ENCODE results near the gene SRGAP2. TPM values are rescaled to one million over a fixed set of nuclear protein-coding genes. Genes with fewer than 3 reads are reported as not detected.
A peak's percentile ranks its signal among the peaks of the same experiment; 100 is the strongest.
"Not testable (repeated sequence)": the region's sequence is repeated elsewhere in the genome, so short reads cannot be mapped to it uniquely, and the experiment has no call there.

SRGAP2 gene
- total RNA-seq, 2 experiments from 2014 or later = 42.4 to 47.8 TPM

- CTCF ChIA-PET; H3K4me1 Mint-ChIP-seq (ENCODE audit: low read depth); intact Hi-C loops (cut with micrococcal nuclease); H3K9me3 Mint-ChIP-seq; H3K27ac Mint-ChIP-seq; H3K27me3 Mint-ChIP-seq (ENCODE audit: low read depth); H3K36me3 Mint-ChIP-seq (ENCODE audit: low read depth); H3K4me3 Mint-ChIP-seq: not testable (repeated sequence)
- DNase-seq = peak; percentile 4
These were observed 40.0 kb downstream of the SRGAP2 start for GRCh38 chr1:206243335-206243734.

- intact Hi-C loops (cut with micrococcal nuclease); H3K4me3 Mint-ChIP-seq; H3K27me3 Mint-ChIP-seq (ENCODE audit: low read depth); CTCF ChIA-PET; H3K9me3 Mint-ChIP-seq; H3K36me3 Mint-ChIP-seq (ENCODE audit: low read depth); H3K4me1 Mint-ChIP-seq (ENCODE audit: low read depth); H3K27ac Mint-ChIP-seq; DNase-seq: not testable (repeated sequence)
These were observed 42.1 kb downstream of the SRGAP2 start for GRCh38 chr1:206245479-206245878.

- H3K4me3 Mint-ChIP-seq; DNase-seq; H3K9me3 Mint-ChIP-seq; H3K4me1 Mint-ChIP-seq (ENCODE audit: low read depth); CTCF ChIA-PET; H3K27ac Mint-ChIP-seq; intact Hi-C loops (cut with micrococcal nuclease); H3K27me3 Mint-ChIP-seq (ENCODE audit: low read depth); H3K36me3 Mint-ChIP-seq (ENCODE audit: low read depth): not testable (repeated sequence)
These were observed 43.0 kb downstream of the SRGAP2 start for GRCh38 chr1:206246129-206246886.

- H3K27ac Mint-ChIP-seq; H3K9me3 Mint-ChIP-seq; intact Hi-C loops (cut with micrococcal nuclease); H3K4me1 Mint-ChIP-seq (ENCODE audit: low read depth); DNase-seq; H3K36me3 Mint-ChIP-seq (ENCODE audit: low read depth); H3K27me3 Mint-ChIP-seq (ENCODE audit: low read depth); H3K4me3 Mint-ChIP-seq; CTCF ChIA-PET: not testable (repeated sequence)
These were observed 47.8 kb downstream of the SRGAP2 start for GRCh38 chr1:206250953-206251681.

GRCh38 chr1:206252680-206253335, 49.5 kb downstream of the SRGAP2 start:
- H3K4me3 Mint-ChIP-seq; CTCF ChIA-PET; H3K4me1 Mint-ChIP-seq (ENCODE audit: low read depth); DNase-seq; H3K27me3 Mint-ChIP-seq (ENCODE audit: low read depth); H3K27ac Mint-ChIP-seq; intact Hi-C loops (cut with micrococcal nuclease); H3K9me3 Mint-ChIP-seq; H3K36me3 Mint-ChIP-seq (ENCODE audit: low read depth): not testable (repeated sequence)

Other genes with a start within 250 kb of the SRGAP2 start
- not detected for gene RAB7B, start 200.1 kb upstream of the SRGAP2 start, total RNA-seq
- not detected for gene CTSE, start 179.6 kb upstream of the SRGAP2 start, total RNA-seq
- gene RHEX, start 150.4 kb upstream of the SRGAP2 start, total RNA-seq = not detected
- gene AVPR1B, start 86.2 kb upstream of the SRGAP2 start, total RNA-seq = not detected
- 10 to 100 TPM; 55.1 to 56.0 TPM for gene FAM72A, start 702 bp upstream of the SRGAP2 start, total RNA-seq